ENCODE data around the gene FOSB. TPM values are rescaled to one million over a fixed set of nuclear protein-coding genes. Genes with fewer than 3 reads are reported as not detected.

The FOSB gene
- polyA plus RNA-seq, 2 of the 4 experiments (the other 2 are of a cell fraction), result 0.57 to 48.8 TPM

DNA sequence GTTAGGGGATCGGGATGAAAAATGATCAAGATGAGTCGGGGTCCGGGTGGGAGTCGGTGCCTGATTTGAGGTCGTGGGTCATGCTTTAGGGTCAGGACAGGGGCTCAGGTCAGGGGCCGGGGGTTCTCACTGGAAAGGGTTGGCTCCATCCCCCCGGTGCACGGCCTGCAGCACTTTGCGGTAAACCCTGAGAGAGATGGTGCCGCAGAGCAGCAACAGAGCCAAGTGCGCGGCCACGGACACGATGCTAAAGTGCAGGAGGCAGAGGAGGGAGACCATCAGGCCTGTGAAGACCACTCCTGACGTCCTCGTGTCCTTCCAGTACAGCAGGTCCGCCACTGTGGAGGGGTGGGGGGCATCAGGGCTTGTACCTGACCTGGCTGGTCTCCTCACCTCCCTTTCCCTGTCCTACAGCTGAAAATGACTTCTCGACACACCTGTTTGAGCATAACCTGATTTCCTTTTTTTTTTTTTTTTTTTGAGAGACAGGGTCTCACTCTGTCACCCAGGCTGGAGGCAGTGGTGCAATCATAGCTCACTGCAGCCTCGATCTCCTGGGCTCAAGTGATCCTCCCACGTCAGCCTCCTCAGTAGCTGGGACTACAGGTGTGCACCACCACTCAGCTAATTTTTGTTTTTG, 21.5 kb downstream of the FOSB start:
- CTCF ChIA-PET, result interaction anchor here (1.0 to 17.6 kb wide), 8 partner anchors 12 to 152 kb away, joined by 3 to 418 read pairs (median 4); partner anchors contain the start of genes EML2 and ERCC1
- no peak for TF ChIP-seq CHD4 (IDR thresholded peaks at IDR 0.05; ENCODE audit: borderline replicate concordance)
- TF ChIP-seq ZC3H11A (IDR thresholded peaks at IDR 0.05), result no peak
- POLR2A ChIA-PET, result no interaction called here
- no peaks in the 10 kb centered on the region for H3K9me3 ChIP-seq
- FAIRE-seq (no peak), ATAC-seq (no peak), DNase-seq (ENCODE audit: low read depth in 1 of 2, low spot score in 1 of 2) (no peak)
- H3K4me2 ChIP-seq, result no peak overlapping the region
- H3K4me1 ChIP-seq, result peaks cover 15% of the 10 kb centered on the region
- H3K4me3 ChIP-seq, result no peak overlapping the region
- 76% methylated on average over 20 of the region's 20 CpGs for WGBS (ENCODE audit: missing lambda C conversion rate)
- no peak overlapping the region for H3K27ac ChIP-seq

DNA sequence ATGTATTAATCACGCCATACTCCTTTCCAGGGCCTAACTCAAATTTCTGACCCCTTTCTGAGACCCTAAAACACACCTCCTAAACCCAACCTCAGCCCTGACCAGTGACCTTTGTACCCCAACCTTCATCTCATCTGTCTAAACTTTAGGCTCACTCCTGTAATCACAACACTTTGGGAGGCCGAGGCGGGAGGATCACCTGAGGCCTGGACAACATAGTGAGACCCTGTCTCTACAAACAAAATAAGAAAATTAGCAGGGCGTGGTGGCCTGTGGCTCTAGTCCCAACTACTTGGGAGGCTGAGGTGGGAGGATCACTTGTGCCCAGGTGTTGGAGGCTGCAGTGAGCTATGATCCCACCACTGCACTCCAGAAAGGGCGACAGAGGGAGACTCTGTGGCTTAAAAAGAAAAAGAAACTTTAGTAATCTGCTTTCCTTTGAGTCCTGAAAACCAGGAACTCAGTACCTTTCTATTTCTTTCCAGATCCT, 24.4 kb downstream of the FOSB start:
- ChIA-PET POLR2A (no interaction called here), CTCF (interaction anchor here (1.2 to 17.6 kb wide), 8 partner anchors 13 to 153 kb away, joined by 3 to 418 read pairs (median 23); partner anchors contain the start of gene ERCC1)
- ATAC-seq, result no peak
- DNase-seq (ENCODE audit: low read depth in 1 of 2, low spot score in 1 of 2), result no peak
- Histone ChIP-seq H3K4me1 (peaks cover 15% of the 10 kb centered on the region), H3K27ac (no peak overlapping the region; a peak in 1 of 6 replicates), H3K9me3 (no peaks in the 10 kb centered on the region), H3K4me2 (peak overlapping the region; percentile 80; the same call in 2 of the 3 replicates), H3K4me3 (no peak overlapping the region)
- 95% methylated on average over 5 of the region's 5 CpGs for WGBS (ENCODE audit: missing lambda C conversion rate)
- FAIRE-seq, result no peak
- no peak for TF ChIP-seq CBX2 (IDR thresholded peaks at IDR 0.05; ENCODE audit: borderline replicate concordance, low read depth)
- TF ChIP-seq SMC3 (IDR thresholded peaks at IDR 0.05), result no peak
- TF ChIP-seq, protein P1, sequence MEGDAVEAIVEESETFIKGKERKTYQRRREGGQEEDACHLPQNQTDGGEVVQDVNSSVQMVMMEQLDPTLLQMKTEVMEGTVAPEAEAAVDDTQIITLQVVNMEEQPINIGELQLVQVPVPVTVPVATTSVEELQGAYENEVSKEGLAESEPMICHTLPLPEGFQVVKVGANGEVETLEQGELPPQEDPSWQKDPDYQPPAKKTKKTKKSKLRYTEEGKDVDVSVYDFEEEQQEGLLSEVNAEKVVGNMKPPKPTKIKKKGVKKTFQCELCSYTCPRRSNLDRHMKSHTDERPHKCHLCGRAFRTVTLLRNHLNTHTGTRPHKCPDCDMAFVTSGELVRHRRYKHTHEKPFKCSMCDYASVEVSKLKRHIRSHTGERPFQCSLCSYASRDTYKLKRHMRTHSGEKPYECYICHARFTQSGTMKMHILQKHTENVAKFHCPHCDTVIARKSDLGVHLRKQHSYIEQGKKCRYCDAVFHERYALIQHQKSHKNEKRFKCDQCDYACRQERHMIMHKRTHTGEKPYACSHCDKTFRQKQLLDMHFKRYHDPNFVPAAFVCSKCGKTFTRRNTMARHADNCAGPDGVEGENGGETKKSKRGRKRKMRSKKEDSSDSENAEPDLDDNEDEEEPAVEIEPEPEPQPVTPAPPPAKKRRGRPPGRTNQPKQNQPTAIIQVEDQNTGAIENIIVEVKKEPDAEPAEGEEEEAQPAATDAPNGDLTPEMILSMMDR (IDR thresholded peaks at IDR 0.05), result no peak
- no peak for TF ChIP-seq TP53 (CRISPR knock-in tag; IDR thresholded peaks at IDR 0.05)
- TF ChIP-seq, protein P2, sequence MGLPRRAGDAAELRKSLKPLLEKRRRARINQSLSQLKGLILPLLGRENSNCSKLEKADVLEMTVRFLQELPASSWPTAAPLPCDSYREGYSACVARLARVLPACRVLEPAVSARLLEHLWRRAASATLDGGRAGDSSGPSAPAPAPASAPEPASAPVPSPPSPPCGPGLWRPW (IDR thresholded peaks at IDR 0.05), result no peak
- no peak for TF ChIP-seq ZFP36 (IDR thresholded peaks at IDR 0.05; ENCODE audit: borderline replicate concordance, partially characterized antibody)
- no peak for TF ChIP-seq RAD21 (conservative IDR thresholded peaks at IDR 0.05 in 1 of 2, IDR thresholded peaks at IDR 0.05 in 1 of 2)
- no peak for TF ChIP-seq HOXB5 (CRISPR knock-in tag; IDR thresholded peaks at IDR 0.05)
- no peak for TF ChIP-seq MYC (IDR thresholded peaks at IDR 0.05; ENCODE audit: borderline replicate concordance, low read length)
- TF ChIP-seq RFX5 (IDR thresholded peaks at IDR 0.05), result no peak
- TF ChIP-seq GATA3 (IDR thresholded peaks at IDR 0.05; ENCODE audit: borderline replicate concordance), result no peak
- TF ChIP-seq, protein P3, sequence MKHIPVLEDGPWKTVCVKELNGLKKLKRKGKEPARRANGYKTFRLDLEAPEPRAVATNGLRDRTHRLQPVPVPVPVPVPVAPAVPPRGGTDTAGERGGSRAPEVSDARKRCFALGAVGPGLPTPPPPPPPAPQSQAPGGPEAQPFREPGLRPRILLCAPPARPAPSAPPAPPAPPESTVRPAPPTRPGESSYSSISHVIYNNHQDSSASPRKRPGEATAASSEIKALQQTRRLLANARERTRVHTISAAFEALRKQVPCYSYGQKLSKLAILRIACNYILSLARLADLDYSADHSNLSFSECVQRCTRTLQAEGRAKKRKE (CRISPR knock-in tag; IDR thresholded peaks at IDR 0.05; ENCODE audit: low read depth), result no peak
- TF ChIP-seq NFE2L2 (conservative IDR thresholded peaks at IDR 0.05; ENCODE audit: low read length), result no peak
- TF ChIP-seq HEYL (CRISPR knock-in tag; IDR thresholded peaks at IDR 0.05), result no peak
- no peak for TF ChIP-seq HDAC2 (IDR thresholded peaks at IDR 0.05)
- TF ChIP-seq RNF2 (IDR thresholded peaks at IDR 0.05; ENCODE audit: borderline replicate concordance, low read depth), result no peak
- TF ChIP-seq, protein P4, sequence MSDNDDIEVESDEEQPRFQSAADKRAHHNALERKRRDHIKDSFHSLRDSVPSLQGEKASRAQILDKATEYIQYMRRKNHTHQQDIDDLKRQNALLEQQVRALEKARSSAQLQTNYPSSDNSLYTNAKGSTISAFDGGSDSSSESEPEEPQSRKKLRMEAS (IDR thresholded peaks at IDR 0.05), result no peak
